H1 (cell line): Measurements from ENCODE around the gene TRIM56. TPM values are rescaled to one million over a fixed set of nuclear protein-coding genes. Genes with fewer than 3 reads are reported as not detected.

Source experiments
- CTCF ChIA-PET: fragments of 300-600 bp; sonication (Branson Sonifier 250); formaldehyde crosslinking; loops from one replicate; lab custom pipeline; 2021; ENCODE audit not compliant: partially characterized antibody; lab: Charles Lee
- POLR2A ChIA-PET: fragments of 300-600 bp; sonication (Branson Sonifier 250); formaldehyde crosslinking; loops from one replicate; lab custom pipeline; 2021; ENCODE audit warnings: inconsistent platforms; ENCODE audit not compliant: partially characterized antibody; lab: Charles Lee
- DNase-seq, 2 experiments: peaks; one replicate each; pipeline versions ENCODE4 v3.0.0 to v3.0.0-alpha.2; 2010 to 2022; ENCODE audit warnings: low spot score in 2 of 2, low read depth in 1 of 2, mixed read lengths in 1 of 2
- FAIRE-seq: peaks from 2 replicates; lab custom pipeline; 2011; peaks lifted over from hg19 to GRCh38; lab: Jason Lieb, UNC
- H2AFZ ChIP-seq: 2 replicates; pipeline ENCODE4 v1.8.1; 2012; ENCODE audit warnings: low read length, inconsistent platforms
- H2AK5ac ChIP-seq: 2 replicates; pipeline ENCODE4 v1.6.1; 2013; ENCODE audit warnings: low read depth, low read length
- H2BK120ac ChIP-seq: replicated peaks from 2 replicates; pipeline ENCODE3; 2013; ENCODE audit warnings: low read depth, low read length, inconsistent platforms
- H2BK12ac ChIP-seq: 2 replicates; pipeline ENCODE4 v1.6.1; 2013; ENCODE audit warnings: low read depth, low read length
- H2BK15ac ChIP-seq: 2 replicates; pipeline ENCODE4 v1.6.1; 2013; ENCODE audit warnings: low read length
- H2BK20ac ChIP-seq: 2 replicates; pipeline ENCODE4 v1.6.1; 2013; ENCODE audit warnings: low read length
- H2BK5ac ChIP-seq: 2 replicates; pipeline ENCODE4 v1.6.1; 2013; ENCODE audit warnings: low read depth, low read length
- H3K14ac ChIP-seq: 2 replicates; pipeline ENCODE4 v1.6.1; 2013; ENCODE audit warnings: inconsistent platforms; ENCODE audit not compliant: insufficient read length
- H3K18ac ChIP-seq: 2 replicates; pipeline ENCODE4 v1.6.1; 2013; ENCODE audit warnings: low read length; ENCODE audit errors: extremely low read depth
- H3K23ac ChIP-seq: 2 replicates; pipeline ENCODE4 v1.6.1; 2013; ENCODE audit warnings: inconsistent platforms; ENCODE audit not compliant: insufficient read length
- H3K23me2 ChIP-seq: 2 replicates; pipeline ENCODE4 v1.6.1; 2013; ENCODE audit warnings: low read depth, low read length
- H3K27ac ChIP-seq: 2 replicates; pipeline ENCODE4 v1.6.1; 2011; ENCODE audit warnings: low read depth, low read length, inconsistent platforms
- H3K27me3 ChIP-seq, 4 experiments: replicated peaks in 1 of 4; 1 replicate in 1 of 4; 2 replicates in 3 of 4; pipeline versions ENCODE4 v1.6.1 to v1.8.1; 2011 to 2013; ENCODE audit warnings: low read length in 3 of 4, mild to moderate bottlenecking in 3 of 4, inconsistent platforms in 2 of 4, mixed read lengths in 2 of 4, moderate library complexity in 1 of 4; ENCODE audit not compliant: control insufficient read depth in 3 of 4, insufficient read depth in 3 of 4; ENCODE audit errors: extremely low read depth in 1 of 4
- H3K36me3 ChIP-seq, 4 experiments: 2 replicates each; pipeline versions ENCODE4 v1.6.1 to v1.8.1; 2011 to 2013; ENCODE audit warnings: mild to moderate bottlenecking in 4 of 4, low read length in 3 of 4, moderate library complexity in 2 of 4, control low read depth in 1 of 4, inconsistent platforms in 1 of 4; ENCODE audit not compliant: insufficient read depth in 4 of 4, control insufficient read depth in 2 of 4
- H3K4ac ChIP-seq: replicated peaks from 2 replicates; pipeline ENCODE3; 2013; ENCODE audit warnings: low read length, low read depth, mixed read lengths, inconsistent platforms; ENCODE audit not compliant: insufficient read length
- H3K4me1 ChIP-seq, 4 experiments: replicated peaks in 1 of 4; 1 replicate in 1 of 4; 2 replicates in 3 of 4; pipeline versions ENCODE4 v1.6.1 to v1.8.1; 2011 to 2013; ENCODE audit warnings: low read length in 3 of 4, inconsistent platforms in 2 of 4, mixed read lengths in 1 of 4; ENCODE audit not compliant: insufficient read depth in 4 of 4, control insufficient read depth in 3 of 4
- H3K4me2 ChIP-seq, 2 experiments: 2 replicates each; pipeline versions ENCODE4 v1.6.1 to v1.8.1; 2011 to 2013; ENCODE audit warnings: low read depth in 2 of 2, low read length in 2 of 2, control low read depth in 1 of 2, inconsistent platforms in 1 of 2, mild to moderate bottlenecking in 1 of 2; ENCODE audit not compliant: insufficient read depth in 1 of 2
- H3K4me3 ChIP-seq, 4 experiments: fragments of 200-600, 300-600 bp in 1 of 4; sonication (generic), shearing (Covaris generic), sonication (Bioruptor Twin) in 1 of 4; 2 replicates each; pipeline versions ENCODE4 v1.5.1 to v1.8.1; 2011 to 2016; ENCODE audit warnings: low read length in 4 of 4, low read depth in 3 of 4, control low read depth in 2 of 4, inconsistent platforms in 2 of 4, mild to moderate bottlenecking in 2 of 4, mixed read lengths in 1 of 4, moderate library complexity in 1 of 4; ENCODE audit not compliant: insufficient read depth in 2 of 4; ENCODE audit errors: extremely low read depth in 1 of 4
- H3K56ac ChIP-seq: replicated peaks from 2 replicates; pipeline ENCODE3; 2013; ENCODE audit warnings: low read depth, mild to moderate bottlenecking, mixed read lengths, low read length, inconsistent platforms; ENCODE audit not compliant: insufficient read length
- H3K79me1 ChIP-seq: 2 replicates; pipeline ENCODE4 v1.6.1; 2013; ENCODE audit warnings: low read depth, low read length, control low read depth
- H3K79me2 ChIP-seq, 2 experiments: 2 replicates each; pipeline versions ENCODE4 v1.6.1 to v1.8.1; 2012 to 2013; ENCODE audit warnings: low read length in 2 of 2, mild to moderate bottlenecking in 2 of 2, inconsistent platforms in 1 of 2; ENCODE audit not compliant: insufficient read depth in 2 of 2, control insufficient read depth in 1 of 2
- H3K9ac ChIP-seq, 4 experiments: replicated peaks in 1 of 4; 1 replicate in 1 of 4; 2 replicates in 3 of 4; pipeline versions ENCODE4 v1.6.1 to v1.8.1; 2011 to 2013; ENCODE audit warnings: low read depth in 3 of 4, low read length in 3 of 4, control low read depth in 2 of 4, mild to moderate bottlenecking in 2 of 4, moderate library complexity in 2 of 4, inconsistent platforms in 1 of 4; ENCODE audit errors: extremely low read depth in 1 of 4
- H3K9me3 ChIP-seq, 2 experiments: 2 replicates each; pipeline versions ENCODE4 v1.6.1 to v1.8.1; 2012 to 2013; ENCODE audit warnings: mild to moderate bottlenecking in 2 of 2, moderate library complexity in 2 of 2, control low read depth in 1 of 2, inconsistent platforms in 1 of 2, low read depth in 1 of 2, low read length in 1 of 2, mixed read lengths in 1 of 2; ENCODE audit not compliant: insufficient read depth in 2 of 2
- H4K20me1 ChIP-seq, 2 experiments: replicated peaks in 1 of 2; 2 replicates each; pipeline versions ENCODE3 to v1.8.1; 2011 to 2013; ENCODE audit warnings: inconsistent platforms in 2 of 2, low read length in 2 of 2, mild to moderate bottlenecking in 1 of 2; ENCODE audit not compliant: insufficient read depth in 2 of 2, control insufficient read depth in 1 of 2
- H4K5ac ChIP-seq: 2 replicates; pipeline ENCODE4 v1.6.1; 2013; ENCODE audit warnings: low read length, low read depth, mixed read lengths, inconsistent platforms; ENCODE audit not compliant: insufficient read length
- H4K8ac ChIP-seq: 2 replicates; pipeline ENCODE4 v1.8.0; 2013; ENCODE audit warnings: mild to moderate bottlenecking, moderate library complexity, low read length, inconsistent platforms; ENCODE audit not compliant: insufficient read depth; ENCODE audit errors: extremely low read depth
- H4K91ac ChIP-seq: replicated peaks from 2 replicates; pipeline ENCODE3; 2013; ENCODE audit warnings: low read length, mixed read lengths, inconsistent platforms; ENCODE audit not compliant: insufficient read length
- JUND ChIP-seq: IDR thresholded peaks from 2 replicates; pipeline ENCODE4 v1.6.1; 2011; ENCODE audit warnings: mild to moderate bottlenecking, improper control_type of control experiment, low read length
- POLR2AphosphoS5 ChIP-seq: IDR thresholded peaks from 2 replicates; pipeline ENCODE4 v1.6.1; 2011; ENCODE audit warnings: low read depth, low read length
- SIX5 ChIP-seq: IDR thresholded peaks from 2 replicates; pipeline ENCODE4 v1.6.1; 2011; ENCODE audit warnings: mild to moderate bottlenecking, low read depth, low read length
- SP2 ChIP-seq: IDR thresholded peaks from 2 replicates; pipeline ENCODE4 v1.6.1; 2012; ENCODE audit warnings: mild to moderate bottlenecking, low read length, inconsistent platforms
- TAF1 ChIP-seq: IDR thresholded peaks from 2 replicates; pipeline ENCODE4 v1.6.1; 2011; ENCODE audit warnings: mild to moderate bottlenecking, low read depth, low read length
- WGBS, 2 experiments: shearing (Covaris generic) in 1 of 2; methylation state at CpG; one replicate each; pipeline versions ENCODE4 v1.1.6 to v1.1.7; 2013 to 2015; ENCODE audit warnings: low lambda C conversion rate in 2 of 2, mixed read lengths in 2 of 2, inconsistent platforms in 1 of 2, low coverage in 1 of 2, missing lambda C conversion rate in 1 of 2; ENCODE audit not compliant: insufficient replicate concordance in 2 of 2, insufficient coverage in 1 of 2, insufficient read length in 1 of 2; ENCODE audit errors: extremely low coverage in 1 of 2, missing lambda C conversion rate in 1 of 2; 5-methylcytosine and 5-hydroxymethylcytosine counted together
- polyA plus RNA-seq, 7 experiments: library from polyadenylated mRNA; depleted of rRNA in 3 of 7; stranded (reverse) in 5 of 7; unstranded in 2 of 7; fragments of >200 nt in 5 of 7; fragments of 200-250 nt in 2 of 7; gene quantifications; 1 replicate in 5 of 7; 2 replicates in 1 of 7; 4 replicates in 1 of 7; pipeline versions ENCODE4 v1.2.1 to v1.2.3, GENCODE V29; 2011 to 2013; ENCODE audit warnings: missing spikeins in 2 of 7, mixed read lengths in 2 of 7
- total RNA-seq: library from RNA; stranded (reverse); fragmentation: NEBNext Ultra II Directional; extraction: Animal tissue kit (Norgen Biotek cat#: 25700); gene quantifications from 2 replicates; pipeline ENCODE4 v1.2.1, GENCODE V29; 2021
- TF ChIP-seq, protein P1 (sequence below): IDR thresholded peaks from 2 replicates; pipeline ENCODE4 v1.6.1; 2011; ENCODE audit warnings: low read length, improper control_type of control experiment

Gene TRIM56
- total and polyA plus RNA-seq, 2 of the 8 experiments (the other 6 are each of a cell fraction or from before 2014, with no cell fraction given) = 2.0 to 17.5 TPM

DNA sequence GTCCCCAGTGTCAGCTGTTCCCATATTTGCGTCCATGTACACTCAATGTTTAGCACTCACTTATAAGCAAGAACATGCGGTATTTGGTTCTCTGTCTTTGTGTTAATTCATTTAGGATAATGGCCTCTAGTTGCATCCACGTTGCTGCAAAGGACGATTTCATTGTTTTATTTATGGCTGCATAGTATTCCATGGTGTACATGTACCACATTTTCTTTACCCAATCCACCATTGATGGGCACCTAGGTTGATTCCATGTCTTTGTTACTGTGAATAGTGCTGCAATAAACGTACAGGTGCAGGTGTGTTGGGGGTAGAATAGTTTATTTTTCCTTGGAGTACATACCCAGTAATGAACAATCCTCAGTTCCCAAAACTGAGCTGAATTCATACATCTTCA, 24.3 kb upstream of the TRIM56 start:
- no peaks in the 10 kb centered on the region for H3K79me2 ChIP-seq
- no peaks in the 10 kb centered on the region for H3K9me3 ChIP-seq
- 93% methylated on average over 5 of the region's 5 CpGs; no CpG with 5 or more reads in 1 of the 2 experiments for WGBS, 2 experiments
- no peak overlapping the region for H2AK5ac ChIP-seq
- no peak overlapping the region for H2BK12ac ChIP-seq
- TF ChIP-seq, protein P1, sequence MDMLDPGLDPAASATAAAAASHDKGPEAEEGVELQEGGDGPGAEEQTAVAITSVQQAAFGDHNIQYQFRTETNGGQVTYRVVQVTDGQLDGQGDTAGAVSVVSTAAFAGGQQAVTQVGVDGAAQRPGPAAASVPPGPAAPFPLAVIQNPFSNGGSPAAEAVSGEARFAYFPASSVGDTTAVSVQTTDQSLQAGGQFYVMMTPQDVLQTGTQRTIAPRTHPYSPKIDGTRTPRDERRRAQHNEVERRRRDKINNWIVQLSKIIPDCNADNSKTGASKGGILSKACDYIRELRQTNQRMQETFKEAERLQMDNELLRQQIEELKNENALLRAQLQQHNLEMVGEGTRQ = no peak
- TF ChIP-seq TAF1 = no peak
- no peak for TF ChIP-seq SIX5
- TF ChIP-seq POLR2AphosphoS5 = no peak
- no peak for TF ChIP-seq SP2
- TF ChIP-seq JUND = no peak
- peaks cover 0 to 2% (median 0%) of the 10 kb centered on the region in 4 experiments; a peak in 1 of 7 replicates for H3K27me3 ChIP-seq
- H3K4me2 ChIP-seq = no peak overlapping the region
- FAIRE-seq (no peak), DNase-seq (no peak)
- no peak overlapping the region for H2BK120ac ChIP-seq
- no peak overlapping the region for H3K9ac ChIP-seq
- no peak overlapping the region for H2BK5ac ChIP-seq
- peaks cover 0 to 2% of the 10 kb centered on the region in 2 experiments for H4K20me1 ChIP-seq
- no peak overlapping the region for H3K14ac ChIP-seq
- H2BK20ac ChIP-seq = no peak overlapping the region
- no peaks in the 10 kb centered on the region for H3K36me3 ChIP-seq
- no peak overlapping the region for H2BK15ac ChIP-seq
- POLR2A ChIA-PET = no interaction called here
- H3K4me3 ChIP-seq = no peak overlapping the region
- H4K91ac ChIP-seq = no peak overlapping the region
- no peak overlapping the region for H4K5ac ChIP-seq
- H3K23ac ChIP-seq = no peak overlapping the region
- no peak overlapping the region for H3K18ac ChIP-seq
- no peak overlapping the region for H3K4ac ChIP-seq
- CTCF ChIA-PET = interaction anchor here (0.7 to 1.8 kb wide), 5 partner anchors 8 to 1051 kb away, joined by 3 to 5 read pairs (median 4); partner anchors contain the start of gene MUC17
- no peak overlapping the region; the same call in 1 of the 2 replicates for H4K8ac ChIP-seq
- peaks cover 0 to under 1% (median under 1%) of the 10 kb centered on the region in 4 experiments; a peak in 2 of 7 replicates for H3K4me1 ChIP-seq
- no peaks in the 10 kb centered on the region for H3K23me2 ChIP-seq
- H3K56ac ChIP-seq = no peak overlapping the region
- no peak overlapping the region for H3K27ac ChIP-seq
- no peaks in the 10 kb centered on the region for H3K79me1 ChIP-seq
- H2AFZ ChIP-seq = no peak overlapping the region
